Activated CD4-positive, CD25-positive, alpha-beta regulatory T cell treated with anti-CD3 and anti-CD28 coated beads, Interleukin-2, amount 50 U/mL, for 72 hours (primary cell): ENCODE data around the gene DNAJC16.

Experiments used
- DNase-seq: peaks from one replicate; pipeline ENCODE4 v3.0.0; 2021

The DNAJC16 gene

DNA sequence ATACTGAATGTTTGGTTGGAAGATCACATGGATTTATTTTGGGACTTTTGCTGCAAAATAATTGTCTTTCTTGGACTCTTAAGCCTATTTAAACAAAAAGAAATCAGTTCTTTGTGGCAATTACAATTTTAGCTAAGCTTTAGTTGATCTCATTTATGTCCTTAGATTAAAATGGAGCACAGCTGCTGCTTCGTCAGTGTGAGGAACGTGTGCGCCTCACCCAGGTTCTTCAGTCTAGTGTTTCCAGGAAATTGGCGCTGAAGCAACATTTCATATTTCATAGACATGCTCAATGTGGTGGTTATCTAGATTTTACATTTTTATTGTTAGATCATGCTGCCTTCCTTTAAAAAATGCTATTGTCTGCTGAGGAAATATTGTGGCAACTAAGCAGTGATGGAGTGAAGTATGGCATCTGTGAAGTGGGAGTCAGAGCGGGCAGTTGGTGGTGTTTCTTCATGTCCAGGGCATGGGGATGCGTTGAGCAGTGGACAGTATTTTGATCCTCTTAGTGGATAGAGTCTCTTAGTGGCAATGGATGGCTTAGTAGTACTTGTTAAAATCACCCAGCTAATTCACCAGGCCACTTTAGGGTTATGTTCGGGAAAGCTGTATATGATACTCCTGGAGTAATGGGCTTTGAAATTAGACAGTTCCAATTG is 96.2 kb downstream of the DNAJC16 start:
- no peak for DNase-seq

GRCh38 chr1:15623435-15623834 is 96.8 kb downstream of the DNAJC16 start:
- no peak for DNase-seq

- DNase-seq, result no peak
Observed at GRCh38 chr1:15624133-15624714, 97.6 kb downstream of the DNAJC16 start.

DNA sequence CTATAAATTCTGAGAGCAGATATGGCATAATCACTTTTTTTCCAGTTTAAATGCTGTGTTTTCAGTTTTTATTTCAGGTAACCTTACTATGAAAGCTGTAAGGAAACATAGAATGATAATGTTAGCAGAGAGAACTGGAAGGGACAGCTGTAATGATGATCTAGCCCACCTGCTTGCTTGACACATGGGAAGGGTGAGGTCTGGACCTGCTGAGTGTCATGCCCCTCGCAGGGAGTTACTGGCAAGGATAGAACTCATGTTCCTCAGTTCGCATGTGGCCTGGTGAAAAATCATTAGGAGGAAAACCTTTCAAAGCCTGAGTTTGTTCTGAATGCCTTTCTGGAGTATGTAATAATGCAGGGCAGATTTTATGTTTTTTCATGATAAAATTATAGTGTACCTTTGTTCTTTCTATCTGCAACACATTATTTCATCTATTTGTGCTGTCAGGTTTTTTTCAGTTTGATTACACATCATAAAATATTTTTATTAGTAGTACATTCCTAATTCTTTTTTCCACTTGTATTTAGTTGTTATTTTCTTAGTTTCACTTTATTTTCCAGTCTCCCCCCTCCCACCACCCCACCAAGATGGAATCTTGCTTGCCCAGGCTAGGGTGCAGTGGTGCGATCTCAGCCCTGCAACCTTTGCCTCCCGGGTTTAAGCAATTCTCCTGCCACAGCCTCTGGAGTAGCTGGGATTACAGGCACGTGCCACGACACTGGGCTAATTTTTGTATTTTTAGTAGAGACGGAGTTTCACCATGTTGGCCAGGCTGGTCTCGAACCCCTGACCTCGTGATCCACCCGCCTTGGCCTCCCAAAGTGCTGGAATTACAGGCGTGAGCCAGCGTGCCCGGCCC is 98.6 kb downstream of the DNAJC16 start:
- DNase-seq, result no peak
